CD4-positive, alpha-beta T cell treated with Interleukin-10 for 1 hour (primary cell): ENCODE results near the gene SPAG9.

ENCODE experiments used
- DNase-seq: peaks from one replicate; pipeline ENCODE4 v3.0.0-alpha.2; 2020

SPAG9 gene

GRCh38 chr17:51120739-51121619, at the start of gene SPAG9:
Gene SPAG9 (minus strand): TSS chr17:51120868. CDS start chr17:51120656, 212 bp downstream.
- peak; percentile 93 for DNase-seq

- no peak for DNase-seq
Measured at GRCh38 chr17:51169340-51169739, 48.7 kb upstream of the SPAG9 start.

- peak; percentile 64 for DNase-seq
Measured at GRCh38 chr17:51166987-51167931, 46.6 kb upstream of the SPAG9 start.

GRCh38 chr17:51166198-51166986, 45.7 kb upstream of the SPAG9 start, which contains the start of gene NME2:
Gene NME2 (plus strand): TSS chr17:51166411. CDS start chr17:51166831, 420 bp downstream.
- DNase-seq = peak; percentile 69

GRCh38 chr17:51165680-51166197, 45.1 kb upstream of the SPAG9 start:
- no peak for DNase-seq

GRCh38 chr17:51164911-51165679, 44.4 kb upstream of the SPAG9 start:
- DNase-seq = no peak

- no peak for DNase-seq
Measured at GRCh38 chr17:51161541-51161940, 40.9 kb upstream of the SPAG9 start.

GRCh38 chr17:51159604-51160003, 38.9 kb upstream of the SPAG9 start:
- DNase-seq = no peak

GRCh38 chr17:51155416-51155815, 34.7 kb upstream of the SPAG9 start:
- DNase-seq = no peak

- DNase-seq = no peak
Measured at GRCh38 chr17:51154176-51154575, 33.5 kb upstream of the SPAG9 start.

GRCh38 chr17:51153210-51154072, 32.8 kb upstream of the SPAG9 start, which contains the start of gene NME1:
Gene NME1 (plus strand): TSS chr17:51153559. CDS start chr17:51155655, 2,096 bp downstream.
- peak; percentile 99 for DNase-seq

- no peak for DNase-seq
Measured at GRCh38 chr17:51152766-51153209, 32.1 kb upstream of the SPAG9 start.

- no peak for DNase-seq
Measured at GRCh38 chr17:51150932-51151331, 30.3 kb upstream of the SPAG9 start.

- DNase-seq = no peak
Measured at GRCh38 chr17:51149163-51149562, 28.5 kb upstream of the SPAG9 start.

- no peak for DNase-seq
Measured at GRCh38 chr17:51147650-51148049, 27.0 kb upstream of the SPAG9 start.

- no peak for DNase-seq
Measured at GRCh38 chr17:51144266-51145022, 23.8 kb upstream of the SPAG9 start.

- no peak for DNase-seq
Measured at GRCh38 chr17:51142597-51142996, 21.9 kb upstream of the SPAG9 start.

GRCh38 chr17:51135956-51136355, 15.3 kb upstream of the SPAG9 start:
- no peak for DNase-seq

- no peak for DNase-seq
Measured at GRCh38 chr17:51133365-51133764, 12.7 kb upstream of the SPAG9 start.

GRCh38 chr17:51132964-51133319, 12.3 kb upstream of the SPAG9 start:
- DNase-seq = no peak
